IMR-90 (cell line): ENCODE measurements around the gene PODXL. TPM values are rescaled to one million over a fixed set of nuclear protein-coding genes. Genes with fewer than 3 reads are reported as not detected.

Experiments used
- ATAC-seq: fragments of 200-7000 bp; cut with Tn5 transposase; 2 replicates; pipeline ENCODE4 v1.9.1; 2020; ENCODE audit warnings: low read depth, mild to moderate bottlenecking, moderate library complexity
- BruUV-seq: library from RNA; stranded (reverse); fragments of 400-500 nt; replicated peaks from 2 replicates; lab custom pipeline; 2021; lab: Mats Ljungman, UMichigan
- CTCF ChIA-PET: fragments of 300-600 bp; formaldehyde crosslinking; extraction: SDS; loops from one replicate; lab custom pipeline; 2021; ENCODE audit warnings: antibody characterized with exemption; lab: Yijun Ruan, JAX
- POLR2A ChIA-PET: fragments of 300-600 bp; sonication (Branson Sonifier 250); formaldehyde crosslinking; loops from one replicate; lab custom pipeline; 2022; ENCODE audit warnings: antibody characterized with exemption; ENCODE audit not compliant: unreplicated experiment; lab: Charles Lee
- DNase-seq: peaks from one replicate; pipeline ENCODE4 v3.0.0; 2013
- H2AFZ ChIP-seq: replicated peaks from 2 replicates; pipeline ENCODE3; 2013; ENCODE audit warnings: low read length, mild to moderate bottlenecking; ENCODE audit not compliant: poor library complexity
- H2AK5ac ChIP-seq: 2 replicates; pipeline ENCODE4 v1.6.1; 2013; ENCODE audit warnings: low read depth, low read length, inconsistent platforms
- H2AK9ac ChIP-seq: replicated peaks from 2 replicates; pipeline ENCODE3; 2013; ENCODE audit warnings: mild to moderate bottlenecking, low read depth, low read length, moderate library complexity; ENCODE audit not compliant: poor library complexity
- H2BK120ac ChIP-seq: 2 replicates; pipeline ENCODE4 v1.6.1; 2013; ENCODE audit warnings: low read depth, low read length, inconsistent platforms
- H2BK15ac ChIP-seq: 3 replicates; pipeline ENCODE4 v1.6.1; 2013; ENCODE audit warnings: low read depth, low read length, inconsistent platforms
- H2BK20ac ChIP-seq: 2 replicates; pipeline ENCODE4 v1.6.1; 2013; ENCODE audit warnings: low read depth, mild to moderate bottlenecking, inconsistent platforms, low read length, moderate library complexity
- H2BK5ac ChIP-seq: 2 replicates; pipeline ENCODE4 v1.6.1; 2013; ENCODE audit warnings: mild to moderate bottlenecking, low read depth, low read length, inconsistent platforms; ENCODE audit not compliant: poor library complexity, severe bottlenecking
- H3K14ac ChIP-seq: replicated peaks from 2 replicates; pipeline ENCODE4 v1.6.1; 2013; ENCODE audit warnings: low read depth, low read length, inconsistent platforms
- H3K18ac ChIP-seq: 2 replicates; pipeline ENCODE4 v1.6.1; 2013; ENCODE audit warnings: low read depth, low read length, control low read depth
- H3K23ac ChIP-seq: 2 replicates; pipeline ENCODE4 v1.6.1; 2013; ENCODE audit warnings: low read depth, low read length, inconsistent platforms
- H3K27ac ChIP-seq: 2 replicates; pipeline ENCODE4 v1.5.1; 2013; ENCODE audit warnings: mild to moderate bottlenecking, control low read depth, low read length; ENCODE audit not compliant: insufficient read depth
- H3K27me3 ChIP-seq: 2 replicates; pipeline ENCODE4 v1.6.1; 2013; ENCODE audit warnings: low read length; ENCODE audit not compliant: control insufficient read depth, insufficient read depth
- H3K36me3 ChIP-seq: 2 replicates; pipeline ENCODE4 v1.6.1; 2013; ENCODE audit warnings: low read length, mixed read lengths; ENCODE audit not compliant: control insufficient read depth, insufficient read depth
- H3K4ac ChIP-seq: 2 replicates; pipeline ENCODE4 v1.6.1; 2013; ENCODE audit warnings: low read depth, low read length, inconsistent platforms
- H3K4me1 ChIP-seq: 2 replicates; pipeline ENCODE4 v1.6.1; 2013; ENCODE audit warnings: low read length, mixed read lengths; ENCODE audit not compliant: control insufficient read depth, insufficient read depth
- H3K4me2 ChIP-seq: 2 replicates; pipeline ENCODE4 v1.6.1; 2013; ENCODE audit warnings: low read depth, mild to moderate bottlenecking, control low read depth, low read length, moderate library complexity
- H3K4me3 ChIP-seq: 2 replicates; pipeline ENCODE4 v1.5.1; 2013; ENCODE audit warnings: low read depth, mild to moderate bottlenecking, control low read depth, low read length, moderate library complexity; ENCODE audit not compliant: insufficient read depth
- H3K56ac ChIP-seq: 2 replicates; pipeline ENCODE4 v1.6.1; 2013; ENCODE audit warnings: low read length, inconsistent platforms; ENCODE audit not compliant: insufficient read depth; ENCODE audit errors: extremely low read depth
- H3K79me1 ChIP-seq, 2 experiments: 2 replicates each; pipeline ENCODE4 v1.6.1; 2013; ENCODE audit warnings: low read length in 2 of 2, inconsistent platforms in 1 of 2, low read depth in 1 of 2
- H3K9ac ChIP-seq: 2 replicates; pipeline ENCODE4 v1.6.1; 2013; ENCODE audit warnings: low read depth, low read length, control low read depth
- H3K9me1 ChIP-seq: 2 replicates; pipeline ENCODE4 v1.6.1; 2013; ENCODE audit warnings: low read length, inconsistent platforms; ENCODE audit not compliant: insufficient read depth
- H3K9me3 ChIP-seq: 2 replicates; pipeline ENCODE4 v1.6.1; 2013; ENCODE audit warnings: low read length; ENCODE audit not compliant: control insufficient read depth, insufficient read depth
- H4K20me1 ChIP-seq: 2 replicates; pipeline ENCODE4 v1.6.1; 2013; ENCODE audit warnings: low read length, inconsistent platforms; ENCODE audit not compliant: insufficient read depth
- H4K5ac ChIP-seq: 2 replicates; pipeline ENCODE4 v1.6.1; 2013; ENCODE audit warnings: mild to moderate bottlenecking, low read depth, low read length, control low read depth
- H4K8ac ChIP-seq, 2 experiments: 2 replicates each; pipeline ENCODE4 v1.6.1; 2013; ENCODE audit warnings: low read depth in 2 of 2, low read length in 2 of 2, control low read depth in 1 of 2, inconsistent platforms in 1 of 2
- H4K91ac ChIP-seq: 2 replicates; pipeline ENCODE4 v1.6.1; 2013; ENCODE audit warnings: low read depth, low read length, inconsistent platforms; ENCODE audit not compliant: insufficient read depth
- CEBPB ChIP-seq: IDR thresholded peaks from 2 replicates; pipeline ENCODE4 v1.6.1; 2012; ENCODE audit warnings: low read depth, low read length, improper control_type of control experiment
- SMC3 ChIP-seq: fragments of 150-350 bp; IDR thresholded peaks from 2 replicates; pipeline ENCODE4 v1.6.1; 2016; ENCODE audit warnings: low read depth, mild to moderate bottlenecking, antibody characterized with exemption, low read length, moderate library complexity
- WGBS, 2 experiments: methylation state at CpG; one replicate each; pipeline versions ENCODE4 v1.1.5 to v1.1.7; 2013; ENCODE audit warnings: missing lambda C conversion rate in 2 of 2; ENCODE audit not compliant: insufficient read length in 1 of 2; ENCODE audit errors: extremely low coverage in 2 of 2; 5-methylcytosine and 5-hydroxymethylcytosine counted together
- dilution Hi-C: fragments of 300-500 bp; cut with HindIII; formaldehyde crosslinking; loops from one replicate; pipeline ENCODE4 v1.14.3; 2018; ENCODE audit warnings: low sequenced_read_pairs; ENCODE audit not compliant: unreplicated experiment
- in situ Hi-C: fragments of 300-500 bp; cut with MboI; formaldehyde crosslinking; loops from 3 replicates; pipeline ENCODE4 v1.14.3; 2019; ENCODE audit warnings: low sequenced_read_pairs, inconsistent platforms, mixed read lengths
- intact Hi-C: fragments of 100-400 bp; cut with micrococcal nuclease; formaldehyde crosslinking; loops from 2 replicates; pipeline ENCODE4 v1.10.0; 2022
- polyA plus RNA-seq, 3 experiments: library from polyadenylated mRNA; depleted of rRNA; stranded (reverse); fragments of >200 nt; gene quantifications; 2 replicates each; pipeline ENCODE4 v1.2.3, GENCODE V29; 2012; ENCODE audit warnings: low replicate concordance in 1 of 3
- total RNA-seq: library from RNA; depleted of rRNA; stranded (reverse); fragments of >200 nt; gene quantifications from 2 replicates; pipeline ENCODE4 v1.2.3, GENCODE V29; 2012
- TF ChIP-seq, protein P1 (sequence below): fragments of 150-350 bp; IDR thresholded peaks from 2 replicates; pipeline ENCODE4 v1.6.1; 2017; ENCODE audit warnings: mild to moderate bottlenecking, antibody characterized with exemption, low read length, low read depth

Gene PODXL
- total and polyA plus RNA-seq, 2 of the 4 experiments (the other 2 are of a cell fraction): 1.3 to 3.8 TPM

- H3K36me3 ChIP-seq: no peaks in the 10 kb centered on the region
- dilution Hi-C loops: no loop called here
- H3K56ac ChIP-seq: no peak overlapping the region
- DNase-seq: no peak
- peaks cover 0 to 11% of the 10 kb centered on the region in 2 experiments; a peak in 2 of 4 replicates for H3K79me1 ChIP-seq
- peaks cover 6% of the 10 kb centered on the region; the same call in 1 of the 2 replicates for H3K9me1 ChIP-seq
- H3K4me3 ChIP-seq: peak overlapping the region; percentile 40
- ChIA-PET POLR2A (no interaction called here), CTCF (no interaction called here)
- H3K9ac ChIP-seq: no peak overlapping the region
- peak overlapping the region in 1 of 2 experiments; percentile 24; a peak in 1 of 4 replicates for H4K8ac ChIP-seq
- no peak overlapping the region for H3K14ac ChIP-seq
- intact Hi-C loops: no loop called here
- H4K5ac ChIP-seq: no peak overlapping the region
- in situ Hi-C loops: no loop called here
- H2AK5ac ChIP-seq: no peak overlapping the region
- H2AFZ ChIP-seq: peak overlapping the region; percentile 84
- no peak overlapping the region for H2BK15ac ChIP-seq
- H4K91ac ChIP-seq: no peak overlapping the region
- H2BK20ac ChIP-seq: no peak overlapping the region
- H3K9me3 ChIP-seq: no peaks in the 10 kb centered on the region
- 7% methylated on average over 10 of the region's 25 CpGs; no CpG with 5 or more reads in 1 of the 2 experiments for WGBS, 2 experiments
- H2BK5ac ChIP-seq: no peak overlapping the region
- H3K27me3 ChIP-seq: peaks cover 35% of the 10 kb centered on the region; the same call in 1 of the 2 replicates
- peak overlapping the region; percentile 52 for H2AK9ac ChIP-seq
- TF ChIP-seq SMC3: no peak
- no peak for TF ChIP-seq CEBPB
- TF ChIP-seq, protein P1, sequence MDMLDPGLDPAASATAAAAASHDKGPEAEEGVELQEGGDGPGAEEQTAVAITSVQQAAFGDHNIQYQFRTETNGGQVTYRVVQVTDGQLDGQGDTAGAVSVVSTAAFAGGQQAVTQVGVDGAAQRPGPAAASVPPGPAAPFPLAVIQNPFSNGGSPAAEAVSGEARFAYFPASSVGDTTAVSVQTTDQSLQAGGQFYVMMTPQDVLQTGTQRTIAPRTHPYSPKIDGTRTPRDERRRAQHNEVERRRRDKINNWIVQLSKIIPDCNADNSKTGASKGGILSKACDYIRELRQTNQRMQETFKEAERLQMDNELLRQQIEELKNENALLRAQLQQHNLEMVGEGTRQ: no peak
- no TSS peak for BruUV-seq
- H3K4ac ChIP-seq: peak overlapping the region; percentile 22; the same call in 1 of the 2 replicates
- peak; percentile 4; the same call in 1 of the 2 replicates for ATAC-seq
- H3K4me1 ChIP-seq: 0 out of 2 replicates have a peak, but pooled peaks cover 4% of the 10 kb centered on the region
- peak overlapping the region; percentile 75 for H3K4me2 ChIP-seq
- H3K23ac ChIP-seq: no peak overlapping the region; the same call in 1 of the 2 replicates
- H2BK120ac ChIP-seq: no peak overlapping the region
- H4K20me1 ChIP-seq: no peaks in the 10 kb centered on the region; the same call in 1 of the 2 replicates
- no peak overlapping the region for H3K18ac ChIP-seq
- H3K27ac ChIP-seq: no peak overlapping the region
These were observed 652 bp upstream of the PODXL start for GRCh38 chr7:131556909-131557651.
